ENCODE data around the gene SFR1.

The SFR1 gene

GRCh38 chr10:104104418-104104817, 17.6 kb upstream of the SFR1 start:
- no peak for DNase-seq (ENCODE audit: low read depth in 1 of 2, low spot score in 1 of 2)

DNA sequence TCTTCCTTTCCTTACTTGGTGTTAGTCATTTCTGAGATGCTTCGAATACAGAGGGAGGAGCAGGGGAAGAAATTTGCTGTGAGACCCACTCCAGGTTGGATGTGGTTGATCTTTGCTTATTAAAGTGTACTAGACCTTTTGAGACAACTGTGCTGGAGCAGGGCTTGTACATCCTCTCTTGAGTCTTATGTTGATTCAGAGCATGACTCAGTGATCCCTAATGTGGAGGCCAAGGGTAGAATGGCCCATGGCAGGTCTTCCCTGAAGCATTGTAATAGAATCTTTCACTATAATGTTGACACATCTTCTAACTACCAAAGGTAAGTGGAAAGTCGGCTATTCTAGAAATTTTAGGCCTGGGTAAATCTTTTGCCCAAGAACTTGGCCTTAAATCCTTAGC, 17.0 kb upstream of the SFR1 start:
- no peak for DNase-seq (ENCODE audit: low read depth in 1 of 2, low spot score in 1 of 2)

DNA sequence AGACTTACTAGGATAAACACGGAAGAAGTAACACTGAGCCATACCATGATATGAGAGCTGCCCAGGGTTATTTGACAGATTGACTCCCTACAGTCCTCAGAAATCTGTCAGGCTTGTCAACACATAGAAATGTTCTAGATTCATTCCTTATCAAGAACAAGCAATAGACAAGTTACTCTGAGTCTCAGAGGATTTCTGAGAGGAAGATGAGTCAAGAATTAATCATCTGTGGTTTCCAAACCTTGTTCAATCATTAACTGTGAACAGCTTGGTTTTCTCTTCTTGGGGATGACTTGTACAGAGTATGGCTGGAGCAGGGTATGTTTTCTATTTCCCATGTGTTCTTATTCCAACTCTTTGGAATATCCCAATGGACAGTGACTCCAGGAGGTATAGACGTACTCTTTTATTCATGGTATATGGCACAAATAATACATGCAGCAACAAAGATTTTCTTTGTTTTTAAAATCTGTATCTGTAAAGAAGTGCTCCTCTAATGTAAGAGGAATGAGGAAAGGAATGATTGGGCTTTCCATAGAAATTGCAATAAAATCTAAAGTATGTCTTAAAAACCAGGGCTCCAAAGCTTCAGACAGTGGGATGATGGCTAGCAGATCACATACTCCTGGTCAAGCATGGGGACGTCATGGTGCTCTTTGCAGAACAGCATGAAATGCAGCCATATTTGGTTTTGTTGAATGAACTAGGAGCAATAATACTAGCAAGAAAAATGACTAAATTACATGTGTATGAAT, 11.9 kb upstream of the SFR1 start:
- no peak for DNase-seq (ENCODE audit: low read depth in 1 of 2, low spot score in 1 of 2)

- DNase-seq (ENCODE audit: low read depth in 1 of 2, low spot score in 1 of 2): no peak
Measured at GRCh38 chr10:104113376-104113956, 8.5 kb upstream of the SFR1 start.

DNA sequence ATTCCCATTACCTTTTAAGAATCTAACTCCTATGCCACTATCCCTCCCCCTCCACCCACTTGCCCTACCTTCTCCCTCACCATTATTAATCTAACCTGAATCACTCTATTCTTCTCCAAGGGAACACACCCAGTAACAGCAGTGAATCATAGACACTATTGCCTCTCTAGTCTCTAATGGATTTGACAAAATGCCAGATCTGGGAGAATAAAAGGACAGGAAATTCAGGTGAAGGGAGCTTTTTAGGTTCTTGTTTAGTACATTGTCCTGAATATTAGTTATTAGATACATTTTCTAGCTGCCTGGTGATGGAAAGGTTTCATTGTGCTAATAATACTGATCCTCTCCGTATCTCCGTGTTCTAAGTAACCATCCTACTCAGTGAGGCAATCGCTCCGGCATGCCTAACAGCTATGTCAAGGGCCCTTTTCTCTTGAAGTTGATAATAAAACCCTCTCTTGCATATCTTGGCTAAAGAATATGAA, 4.1 kb upstream of the SFR1 start:
- no peak for DNase-seq (ENCODE audit: low read depth in 1 of 2, low spot score in 1 of 2)

DNA sequence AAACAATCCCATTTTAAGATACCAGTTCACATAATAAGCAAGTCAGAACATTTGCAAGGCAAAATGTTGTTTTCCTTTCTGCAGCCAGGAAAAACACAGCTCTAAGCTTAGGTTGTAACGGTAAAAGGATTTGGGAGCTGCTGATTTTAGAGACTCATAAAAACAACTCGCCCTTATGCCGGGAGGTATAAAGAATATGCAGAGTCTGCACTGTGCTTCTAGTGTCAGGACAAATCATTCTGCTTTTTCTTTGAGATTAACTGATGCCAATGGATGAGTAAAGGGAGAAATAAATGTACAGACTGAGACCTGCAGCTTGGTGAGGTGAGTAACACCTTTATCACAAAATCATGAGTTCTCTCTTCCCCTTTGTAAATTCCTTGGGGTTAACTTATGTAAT, 2.0 kb upstream of the SFR1 start:
- DNase-seq (ENCODE audit: low read depth in 1 of 2, low spot score in 1 of 2): no peak

GRCh38 chr10:104120512-104120902, 1.5 kb upstream of the SFR1 start:
- DNase-seq (ENCODE audit: low read depth in 1 of 2, low spot score in 1 of 2): no peak

DNA sequence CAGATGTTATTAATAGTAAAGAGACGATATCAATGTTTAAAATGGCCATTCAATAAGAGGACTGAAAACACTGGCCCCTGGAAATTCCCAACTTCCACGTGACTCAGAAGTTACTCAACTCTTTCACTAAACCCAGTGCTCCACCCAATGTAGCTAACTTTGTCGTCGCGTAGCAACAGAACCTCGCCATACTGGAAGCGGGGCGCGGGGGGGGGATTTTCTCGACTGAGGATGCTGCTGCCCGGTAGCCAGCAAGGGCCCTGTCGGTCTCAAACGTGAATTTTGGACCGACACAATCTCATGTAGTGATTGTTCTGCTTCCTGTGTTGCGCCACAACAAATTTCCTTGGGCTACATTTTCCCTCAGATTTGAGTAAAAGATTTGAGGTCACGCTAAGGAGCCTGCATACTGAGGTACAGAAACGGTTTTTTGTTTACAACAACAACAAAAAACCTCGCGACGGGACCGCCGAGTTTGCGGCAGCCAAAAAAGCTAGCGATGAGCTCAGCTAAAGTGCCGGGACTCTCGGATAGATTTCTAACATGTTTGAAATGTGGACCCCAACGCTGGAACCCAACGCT, 977 bp upstream of the SFR1 start:
- DNase-seq (ENCODE audit: low read depth in 1 of 2, low spot score in 1 of 2): peak; percentile 65 to 69

- no peak for DNase-seq (ENCODE audit: low read depth in 1 of 2, low spot score in 1 of 2)
Measured at GRCh38 chr10:104122225-104123107, 495 bp downstream of the SFR1 start.

GRCh38 chr10:104123397-104123796, 1.4 kb downstream of the SFR1 start:
- no peak for DNase-seq (ENCODE audit: low read depth in 1 of 2, low spot score in 1 of 2)

- DNase-seq (ENCODE audit: low read depth in 1 of 2, low spot score in 1 of 2): no peak
Measured at GRCh38 chr10:104127411-104127810, 5.4 kb downstream of the SFR1 start.

DNA sequence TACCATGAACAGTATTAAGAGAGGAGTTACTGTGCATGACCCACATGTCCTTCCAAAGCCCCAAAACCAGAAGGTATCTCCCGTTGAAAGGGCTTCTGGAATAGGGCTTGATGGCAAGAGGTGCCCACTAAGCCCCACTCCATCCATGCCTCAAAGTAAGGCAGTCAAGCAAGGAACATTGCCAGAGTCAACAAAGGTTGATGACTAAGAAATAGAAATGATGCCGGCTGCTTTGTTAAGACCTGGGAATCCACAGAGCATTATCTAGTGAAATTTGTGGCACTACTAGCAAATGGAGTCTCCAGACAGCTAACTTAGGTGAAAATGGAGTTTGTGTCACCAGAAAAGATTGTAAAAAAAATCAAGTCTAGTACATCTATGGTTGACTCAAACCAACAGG, 6.2 kb downstream of the SFR1 start:
- DNase-seq (ENCODE audit: low read depth in 1 of 2, low spot score in 1 of 2): no peak

- DNase-seq (ENCODE audit: low read depth in 1 of 2, low spot score in 1 of 2): no peak
Measured at GRCh38 chr10:104130041-104130440, 8.1 kb downstream of the SFR1 start.

GRCh38 chr10:104138131-104138530, 16.2 kb downstream of the SFR1 start:
- DNase-seq (ENCODE audit: low read depth in 1 of 2, low spot score in 1 of 2): no peak

- no peak for DNase-seq (ENCODE audit: low read depth in 1 of 2, low spot score in 1 of 2)
Measured at GRCh38 chr10:104139221-104139620, 17.2 kb downstream of the SFR1 start.

DNA sequence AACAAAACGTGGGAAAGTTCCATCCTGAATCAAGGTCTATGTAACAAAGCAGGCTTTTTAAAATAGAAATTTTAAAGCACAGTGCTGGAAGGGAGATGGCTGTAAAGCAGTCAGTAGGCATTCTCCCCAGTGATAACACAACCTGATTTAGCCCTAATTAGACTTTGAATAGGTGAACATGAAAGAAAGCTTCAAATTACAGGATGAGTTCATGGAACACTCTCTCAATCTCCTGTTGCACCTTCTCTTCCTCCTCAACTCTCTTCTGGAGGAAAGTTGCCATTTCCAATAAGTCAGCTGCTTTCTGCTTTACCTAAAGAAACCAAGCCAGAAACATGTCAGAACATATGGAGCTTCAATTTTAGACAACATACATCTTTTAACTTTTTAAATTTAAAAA, 20.1 kb downstream of the SFR1 start:
- no peak for DNase-seq (ENCODE audit: low read depth in 1 of 2, low spot score in 1 of 2)

DNA sequence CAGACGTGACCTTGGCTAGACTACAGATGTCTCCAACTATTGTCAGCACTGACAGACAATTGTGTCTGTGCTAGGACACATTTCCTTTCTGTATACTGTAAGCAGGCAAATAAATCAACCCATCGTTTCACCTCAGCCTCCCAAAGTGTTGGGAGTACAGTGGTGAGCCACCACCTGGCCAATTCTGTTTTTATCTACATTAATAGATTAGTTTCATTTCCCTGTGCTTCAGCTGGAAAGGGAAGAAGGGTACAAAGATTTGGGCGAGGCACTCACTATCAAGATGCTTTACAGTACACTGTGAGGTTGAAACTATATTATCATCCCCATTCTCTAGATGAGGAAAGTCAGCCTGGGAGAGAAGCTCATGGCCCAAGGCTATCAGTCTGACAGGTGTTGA, 21.9 kb downstream of the SFR1 start:
- DNase-seq (ENCODE audit: low read depth in 1 of 2, low spot score in 1 of 2): no peak

DNA sequence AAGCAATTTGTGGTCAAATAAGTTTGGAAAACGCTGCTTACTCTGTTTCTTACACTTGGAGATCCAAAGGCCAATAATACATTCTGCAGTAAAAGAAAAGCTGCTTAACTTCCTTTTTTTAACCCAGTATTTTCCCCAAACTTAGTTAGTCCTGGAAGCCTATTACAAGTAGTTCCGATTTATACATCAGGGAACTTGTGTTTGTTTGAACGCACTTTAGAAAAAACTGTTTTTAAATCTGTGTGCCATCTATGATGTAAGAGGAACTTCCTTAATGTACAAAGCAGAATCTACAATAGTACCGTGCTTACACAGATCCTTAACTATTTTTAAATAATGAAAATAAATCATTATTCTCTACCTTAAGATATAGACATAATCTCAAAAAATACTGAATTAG, 23.0 kb downstream of the SFR1 start:
- no peak for DNase-seq (ENCODE audit: low read depth in 1 of 2, low spot score in 1 of 2)

DNA sequence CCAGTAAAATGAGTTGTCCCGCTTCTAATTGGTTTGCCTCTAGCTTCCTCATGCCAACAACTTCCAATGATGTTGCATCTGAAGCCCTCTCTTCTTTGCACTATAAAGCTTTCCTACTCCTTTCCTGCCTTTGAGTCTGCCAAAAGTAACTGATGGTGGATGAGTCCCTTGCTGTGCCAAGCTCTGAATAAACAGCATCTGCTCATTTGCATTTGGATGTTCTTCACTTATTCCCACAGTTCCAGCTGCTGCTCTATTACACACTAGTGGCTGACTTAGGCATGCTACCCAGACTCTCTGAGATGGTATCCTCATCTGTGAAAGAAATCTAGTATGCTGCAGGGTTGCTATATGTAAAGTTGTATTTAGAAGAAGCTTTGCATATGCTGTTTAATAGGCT, 24.9 kb downstream of the SFR1 start:
- DNase-seq (ENCODE audit: low read depth in 1 of 2, low spot score in 1 of 2): no peak

DNA sequence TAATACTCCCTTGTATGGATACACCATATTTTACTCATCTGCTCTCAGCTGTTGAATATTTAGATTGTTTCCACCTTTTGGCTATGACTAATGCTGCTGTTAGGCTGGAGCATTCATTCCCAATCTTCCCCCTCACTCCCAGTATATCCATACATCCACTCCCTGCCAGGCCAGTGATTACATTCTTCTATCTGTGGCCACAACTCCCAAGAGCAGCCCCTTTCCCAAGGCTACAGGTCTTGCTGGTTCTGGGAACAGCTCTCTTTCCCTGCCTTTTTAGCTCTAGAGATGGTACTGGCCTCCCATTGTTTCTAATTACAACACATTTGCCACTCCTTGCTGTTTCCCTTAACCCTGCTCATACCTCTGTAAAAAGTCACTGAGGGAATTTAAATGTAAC, 28.2 kb downstream of the SFR1 start:
- no peak for DNase-seq (ENCODE audit: low read depth in 1 of 2, low spot score in 1 of 2)

DNA sequence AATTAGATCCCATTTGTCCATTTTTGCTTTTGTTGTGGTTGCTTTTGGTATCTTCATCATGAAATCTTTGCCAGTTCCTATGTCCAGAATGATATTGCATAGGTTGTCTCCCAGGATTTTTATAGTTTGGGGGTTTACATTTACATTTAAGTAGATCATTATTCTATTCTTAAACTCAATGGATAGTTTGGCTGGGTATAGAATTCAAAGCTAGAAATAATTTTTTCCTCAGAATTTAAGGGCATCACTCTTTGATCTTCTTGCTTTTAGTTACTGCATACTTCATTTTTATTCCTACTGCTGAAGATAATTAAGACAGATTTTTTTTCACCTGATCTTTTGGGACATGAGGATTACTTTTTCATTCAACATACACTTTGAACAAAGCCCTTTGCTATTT, 29.8 kb downstream of the SFR1 start:
- no peak for DNase-seq (ENCODE audit: low read depth in 1 of 2, low spot score in 1 of 2)

- no peak for DNase-seq (ENCODE audit: low read depth in 1 of 2, low spot score in 1 of 2)
Measured at GRCh38 chr10:104155591-104155990, 33.6 kb downstream of the SFR1 start.
